DOHH2 (cell line): ENCODE measurements around the gene TNFAIP8L2.

Source experiments
- H3F3A ChIP-seq: fragments of 200-600 bp; sonication (generic), shearing (Covaris generic); 2 replicates; pipeline ENCODE4 v1.6.0; 2016; ENCODE audit warnings: antibody characterized with exemption, mild to moderate bottlenecking; ENCODE audit not compliant: control insufficient read depth, insufficient read depth
- H3K27ac ChIP-seq: fragments of 200-600 bp; sonication (generic); 2 replicates; pipeline ENCODE4 v1.5.1; 2014; ENCODE audit warnings: low read depth, mild to moderate bottlenecking, low read length, moderate library complexity
- H3K27me3 ChIP-seq: fragments of 200-600 bp; sonication (generic); 2 replicates; pipeline ENCODE4 v1.6.1; 2014; ENCODE audit warnings: mild to moderate bottlenecking, low read length, mixed read lengths; ENCODE audit not compliant: control insufficient read depth
- H3K36me3 ChIP-seq: fragments of 200-600 bp; sonication (generic); 2 replicates; pipeline ENCODE4 v1.6.1; 2014; ENCODE audit warnings: mild to moderate bottlenecking, low read length, moderate library complexity, mixed read lengths; ENCODE audit not compliant: control insufficient read depth
- H3K4me1 ChIP-seq: fragments of 200-600 bp; sonication (generic); 2 replicates; pipeline ENCODE4 v1.6.1; 2014; ENCODE audit warnings: mild to moderate bottlenecking, low read length, mixed read lengths; ENCODE audit not compliant: control insufficient read depth
- H3K4me2 ChIP-seq: fragments of 200-600 bp; sonication (generic); 2 replicates; pipeline ENCODE4 v1.6.0; 2014; ENCODE audit warnings: mild to moderate bottlenecking, low read length, moderate library complexity
- H3K4me3 ChIP-seq: fragments of 200-600 bp; sonication (generic); 2 replicates; pipeline ENCODE4 v1.5.1; 2014; ENCODE audit warnings: mild to moderate bottlenecking, low read length, mixed read lengths
- H3K79me2 ChIP-seq: fragments of 200-600 bp; sonication (generic); 2 replicates; pipeline ENCODE4 v1.6.1; 2014; ENCODE audit warnings: mild to moderate bottlenecking, low read length, mixed read lengths; ENCODE audit not compliant: control insufficient read depth
- H3K9me2 ChIP-seq: fragments of 200-600 bp; sonication (generic); replicated peaks from 2 replicates; pipeline ENCODE4 v1.6.1; 2014; ENCODE audit warnings: mild to moderate bottlenecking, low read length, mixed read lengths; ENCODE audit not compliant: control insufficient read depth
- H3K9me3 ChIP-seq: fragments of 200-600 bp; sonication (generic); 2 replicates; pipeline ENCODE4 v1.6.1; 2014; ENCODE audit warnings: antibody characterized with exemption, low read length, mixed read lengths; ENCODE audit not compliant: control insufficient read depth, insufficient read depth
- H4K20me1 ChIP-seq: fragments of 200-600 bp; sonication (generic); 2 replicates; pipeline ENCODE4 v1.6.0; 2014; ENCODE audit warnings: low read depth, mild to moderate bottlenecking, antibody characterized with exemption, low read length, moderate library complexity; ENCODE audit not compliant: control insufficient read depth, insufficient read depth
- CTCF ChIP-seq: fragments of 200-600 bp; sonication (generic); IDR thresholded peaks from one replicate; pipeline ENCODE4 v1.5.1; 2014; ENCODE audit warnings: antibody characterized with exemption, mild to moderate bottlenecking, low read depth, low read length; ENCODE audit not compliant: poor library complexity, severe bottlenecking
- EZH2phosphoT487 ChIP-seq: fragments of 200-600 bp; sonication (generic); IDR thresholded peaks from 2 replicates; pipeline ENCODE4 v1.6.1; 2017; ENCODE audit warnings: borderline replicate concordance, mild to moderate bottlenecking, antibody characterized with exemption, low read length, moderate library complexity, mixed read lengths

The TNFAIP8L2 gene

GRCh38 chr1:151131701-151132334, 24.6 kb upstream of the TNFAIP8L2 start:
- 0 out of 2 replicates have a peak, but pooled peaks cover 4% of the 10 kb centered on the region for H3K27me3 ChIP-seq
- no peaks in the 10 kb centered on the region for H3K36me3 ChIP-seq
- H3F3A ChIP-seq, result no peaks in the 10 kb centered on the region
- H3K79me2 ChIP-seq, result no peaks in the 10 kb centered on the region
- H3K4me2 ChIP-seq, result peak overlapping the region; percentile 55
- H3K9me3 ChIP-seq, result no peaks in the 10 kb centered on the region
- H4K20me1 ChIP-seq, result no peaks in the 10 kb centered on the region
- no peak for TF ChIP-seq EZH2phosphoT487
- no peak for TF ChIP-seq CTCF
- no peak overlapping the region for H3K27ac ChIP-seq
- H3K4me3 ChIP-seq, result peak overlapping the region; percentile 51
- no peaks in the 10 kb centered on the region for H3K9me2 ChIP-seq
- H3K4me1 ChIP-seq, result peaks cover 15% of the 10 kb centered on the region

DNA sequence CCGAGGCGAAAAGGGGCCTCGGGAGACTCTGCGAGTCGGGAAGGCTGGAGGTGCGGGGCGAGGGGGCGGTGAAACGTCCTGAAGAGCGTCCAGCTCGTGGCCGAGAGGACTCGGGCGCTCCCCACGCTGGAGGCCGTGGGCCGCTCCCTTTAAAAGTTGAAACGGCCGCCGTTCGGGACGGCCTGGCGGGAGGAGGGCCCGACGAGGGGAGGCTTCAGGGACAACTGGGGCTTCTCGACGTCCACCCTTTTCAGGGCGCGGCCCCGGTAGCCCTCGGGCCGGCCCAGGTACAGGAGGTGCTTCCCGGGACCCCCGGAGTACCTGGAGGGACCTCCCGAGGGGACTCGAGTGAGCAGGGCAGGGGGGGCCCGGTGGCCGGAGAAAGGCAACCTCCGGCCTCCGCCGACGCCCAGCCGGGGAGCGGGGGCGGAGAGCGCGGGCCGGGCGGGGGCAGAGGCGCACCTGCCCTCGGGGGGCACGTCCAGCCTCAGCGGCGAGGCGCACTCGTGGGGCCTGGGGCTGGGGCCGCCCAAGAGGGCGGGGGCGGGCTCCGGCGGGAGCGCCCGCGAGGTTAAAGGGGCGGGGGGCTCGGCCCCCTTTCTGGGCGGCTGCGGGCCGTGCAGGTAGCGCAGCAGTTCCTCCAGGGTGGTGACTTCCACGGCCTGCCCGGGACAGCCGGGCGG, 24.0 kb upstream of the TNFAIP8L2 start:
- Histone ChIP-seq H3K9me3 (no peaks in the 10 kb centered on the region), H3K9me2 (no peaks in the 10 kb centered on the region), H3K27me3 (0 out of 2 replicates have a peak, but pooled peaks cover 4% of the 10 kb centered on the region), H4K20me1 (no peaks in the 10 kb centered on the region), H3K79me2 (no peaks in the 10 kb centered on the region), H3K4me3 (no peak overlapping the region), H3K4me2 (no peak overlapping the region), H3K36me3 (no peaks in the 10 kb centered on the region), H3K4me1 (peaks cover 15% of the 10 kb centered on the region), H3F3A (no peaks in the 10 kb centered on the region), H3K27ac (no peak overlapping the region)
- no peak for TF ChIP-seq CTCF
- TF ChIP-seq EZH2phosphoT487, result no peak

- Histone ChIP-seq H4K20me1 (no peaks in the 10 kb centered on the region), H3K27ac (no peak overlapping the region), H3K4me1 (peaks cover 15% of the 10 kb centered on the region), H3K9me3 (no peaks in the 10 kb centered on the region), H3K36me3 (no peaks in the 10 kb centered on the region), H3K79me2 (no peaks in the 10 kb centered on the region), H3K4me3 (no peak overlapping the region), H3K4me2 (no peak overlapping the region), H3K9me2 (no peaks in the 10 kb centered on the region), H3K27me3 (0 out of 2 replicates have a peak, but pooled peaks cover 4% of the 10 kb centered on the region), H3F3A (no peaks in the 10 kb centered on the region)
- TF ChIP-seq CTCF (no peak), EZH2phosphoT487 (no peak)
These were observed 23.2 kb upstream of the TNFAIP8L2 start for GRCh38 chr1:151133018-151133806.
